ENCODE measurements around the gene PKD2. TPM values are rescaled to one million over a fixed set of nuclear protein-coding genes. Genes with fewer than 3 reads are reported as not detected.

PKD2 gene
- total RNA-seq, result 38.9 and 41.7 TPM in 2 replicates
- polyA plus RNA-seq (2012), result 49.7 TPM

- DNase-seq (ENCODE audit: low read depth), result peak; percentile 88
Measured at GRCh38 chr4:88007304-88008121, at the start of gene PKD2. PKD2 (plus strand) TSS chr4:88007635; CDS start chr4:88007734, 99 bp downstream.

- DNase-seq (ENCODE audit: low read depth), result no peak
Measured at GRCh38 chr4:87961993-87962392, 45.4 kb upstream of the PKD2 start.

- DNase-seq (ENCODE audit: low read depth), result no peak
Measured at GRCh38 chr4:87962398-87963146, 44.9 kb upstream of the PKD2 start.

- no peak for DNase-seq (ENCODE audit: low read depth)
Measured at GRCh38 chr4:87965501-87965975, 41.9 kb upstream of the PKD2 start.

DNA sequence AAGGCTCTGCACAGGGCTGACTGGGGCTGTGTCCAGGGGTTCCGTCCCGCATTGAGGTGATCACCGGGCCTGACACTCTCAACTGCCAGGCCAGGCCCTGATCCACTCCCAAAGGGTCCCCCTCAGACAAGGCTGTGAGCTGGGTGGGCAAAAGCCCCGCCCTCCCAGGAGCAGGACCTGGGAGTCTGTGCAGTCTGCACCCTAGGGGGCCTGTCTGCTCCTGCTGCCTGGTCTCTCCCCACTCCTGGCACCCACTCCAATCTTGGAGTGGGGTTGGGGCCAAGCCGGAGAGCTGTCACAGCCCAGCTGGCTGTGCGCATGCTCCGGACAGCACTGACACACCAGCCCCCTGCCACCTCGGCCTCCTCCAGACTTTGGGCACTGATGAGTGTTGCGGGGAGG lies 41.3 kb upstream of the PKD2 start:
- DNase-seq (ENCODE audit: low read depth), result no peak

DNA sequence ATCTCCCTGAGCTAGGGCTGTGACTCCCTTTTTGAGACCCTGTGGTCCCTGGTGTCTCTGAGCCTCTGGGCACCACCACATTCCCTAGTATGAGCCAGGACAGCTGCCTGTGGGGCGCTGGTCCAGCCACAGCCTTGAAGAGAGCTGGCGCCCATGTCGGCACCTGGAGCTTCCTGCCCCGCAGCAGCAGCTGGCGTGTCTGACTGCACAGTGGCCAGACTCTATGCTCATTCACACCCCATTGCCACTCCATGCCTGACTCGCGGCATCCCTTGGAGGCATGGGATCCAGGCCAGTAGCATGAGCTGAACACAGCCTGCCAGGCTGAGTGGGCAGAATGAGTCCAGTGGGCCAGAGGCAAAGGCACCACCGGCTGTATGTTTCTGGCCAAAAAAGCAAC lies 40.2 kb upstream of the PKD2 start:
- peak; percentile 86 for DNase-seq (ENCODE audit: low read depth)

DNA sequence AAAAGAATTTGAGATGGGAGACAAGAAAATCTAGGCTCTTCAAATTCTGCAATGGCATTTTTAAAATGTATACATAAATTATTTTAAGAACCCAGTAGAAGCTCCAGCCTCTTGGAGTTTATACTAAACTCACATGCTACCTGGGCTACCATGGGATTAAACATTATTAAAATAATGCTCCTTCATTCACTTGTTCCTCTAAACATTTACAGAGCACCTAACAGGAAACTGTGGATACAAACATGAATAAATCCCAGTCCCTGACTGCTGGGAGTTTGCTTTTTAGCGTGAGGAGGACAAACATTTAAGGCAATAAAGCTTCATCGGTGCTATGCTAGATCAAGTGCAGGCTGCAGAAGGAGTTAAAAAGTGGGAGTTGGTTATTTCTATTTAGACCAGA lies 37.3 kb upstream of the PKD2 start:
- no peak for DNase-seq (ENCODE audit: low read depth)

GRCh38 chr4:87971866-87972265 lies 35.6 kb upstream of the PKD2 start:
- no peak for DNase-seq (ENCODE audit: low read depth)

GRCh38 chr4:87973283-87974169 lies 33.9 kb upstream of the PKD2 start:
- peak; percentile 65 for DNase-seq (ENCODE audit: low read depth)

DNA sequence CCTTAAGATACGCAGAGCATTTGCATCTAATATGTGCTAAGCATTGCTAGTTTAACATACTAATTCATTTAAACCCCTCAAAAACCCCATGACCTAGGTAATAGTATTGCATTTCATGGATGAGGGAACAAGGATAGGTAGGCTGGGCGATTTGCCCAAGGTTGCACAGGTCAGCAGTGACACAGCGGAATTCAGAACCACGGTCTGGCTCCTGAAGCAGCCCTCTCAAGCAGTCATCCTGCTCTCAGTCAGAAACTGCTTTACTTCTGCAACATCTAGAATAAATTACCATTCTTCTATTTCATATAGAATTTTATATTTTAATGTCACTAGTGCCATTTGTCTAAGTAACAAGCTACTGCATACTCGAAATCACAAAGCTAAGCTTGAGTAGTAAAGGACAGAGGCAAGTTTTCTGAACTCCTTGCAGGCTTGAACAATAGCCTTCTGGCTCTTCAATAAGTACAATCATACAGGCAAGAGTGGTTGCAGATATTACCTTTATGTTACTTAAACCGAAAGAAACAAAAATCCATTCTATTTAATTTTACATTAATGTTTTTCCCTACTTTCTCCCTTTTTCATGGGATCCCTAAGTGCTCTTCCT lies 32.5 kb upstream of the PKD2 start:
- DNase-seq (ENCODE audit: low read depth), result no peak

DNA sequence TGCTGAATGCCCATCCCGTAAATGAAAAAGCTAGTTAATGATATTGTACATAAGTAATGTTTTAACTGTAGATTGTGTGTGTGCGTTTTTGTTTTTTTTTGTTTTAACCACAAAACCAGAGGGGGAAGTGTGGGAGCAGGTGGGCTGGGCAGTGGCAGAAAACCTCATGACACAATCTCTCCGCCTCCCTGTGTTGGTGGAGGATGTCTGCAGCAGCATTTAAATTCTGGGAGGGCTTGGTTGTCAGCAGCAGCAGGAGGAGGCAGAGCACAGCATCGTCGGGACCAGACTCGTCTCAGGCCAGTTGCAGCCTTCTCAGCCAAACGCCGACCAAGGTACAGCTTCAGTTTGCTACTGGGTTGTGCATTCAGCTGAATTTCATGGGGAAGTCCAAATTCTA lies 32.0 kb upstream of the PKD2 start, which contains the start of gene SPP1:
Gene SPP1, plus strand, starts transcription at position 249 of the 400 bp plus-strand sequence. CDS start 1,182 bp downstream, outside the sequence.
- DNase-seq (ENCODE audit: low read depth), result peak; percentile 25

- no peak for DNase-seq (ENCODE audit: low read depth)
Measured at GRCh38 chr4:87977521-87978278, 29.7 kb upstream of the PKD2 start.

- no peak for DNase-seq (ENCODE audit: low read depth)
Measured at GRCh38 chr4:87978681-87979080, 28.8 kb upstream of the PKD2 start.

DNA sequence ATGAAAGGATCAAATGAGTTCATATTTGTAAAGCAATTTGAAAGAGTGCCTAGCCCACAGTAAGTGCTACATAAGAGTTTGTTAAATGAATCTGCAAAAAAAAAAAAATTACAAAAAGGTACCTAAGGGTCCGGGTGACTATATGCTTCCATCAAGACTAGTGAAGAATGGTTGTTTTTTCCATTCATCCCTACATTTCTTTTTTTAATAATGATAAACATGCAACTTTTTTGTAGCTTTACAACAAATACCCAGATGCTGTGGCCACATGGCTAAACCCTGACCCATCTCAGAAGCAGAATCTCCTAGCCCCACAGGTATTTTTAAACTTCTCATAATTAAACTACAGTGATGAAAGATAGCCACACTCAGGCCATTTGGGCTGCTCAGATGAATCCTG lies 27.6 kb upstream of the PKD2 start:
- DNase-seq (ENCODE audit: low read depth), result no peak

DNA sequence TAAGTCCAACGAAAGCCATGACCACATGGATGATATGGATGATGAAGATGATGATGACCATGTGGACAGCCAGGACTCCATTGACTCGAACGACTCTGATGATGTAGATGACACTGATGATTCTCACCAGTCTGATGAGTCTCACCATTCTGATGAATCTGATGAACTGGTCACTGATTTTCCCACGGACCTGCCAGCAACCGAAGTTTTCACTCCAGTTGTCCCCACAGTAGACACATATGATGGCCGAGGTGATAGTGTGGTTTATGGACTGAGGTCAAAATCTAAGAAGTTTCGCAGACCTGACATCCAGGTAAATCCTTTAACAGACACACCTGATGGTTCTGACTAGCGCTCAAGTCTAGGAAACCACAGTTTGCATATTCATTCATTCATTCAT lies 25.9 kb upstream of the PKD2 start:
- no peak for DNase-seq (ENCODE audit: low read depth)

DNA sequence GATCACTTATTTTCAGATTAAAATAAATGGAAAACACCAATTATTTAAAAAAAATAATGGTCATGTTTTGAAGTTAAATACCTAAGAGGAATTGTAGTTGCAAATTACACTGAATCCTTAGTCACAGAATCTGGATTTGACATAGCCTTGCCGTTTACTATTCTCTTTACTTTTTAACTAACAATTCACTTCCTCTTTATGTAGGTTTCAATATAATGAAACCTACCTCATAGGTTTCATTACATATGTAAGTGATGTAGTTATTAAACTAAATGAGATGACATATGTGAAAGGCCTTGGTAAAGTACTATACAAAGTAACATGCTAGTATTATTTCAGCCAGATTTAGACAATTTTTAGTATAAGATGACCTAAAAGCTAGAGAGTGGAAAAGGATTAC lies 25.4 kb upstream of the PKD2 start:
- no peak for DNase-seq (ENCODE audit: low read depth)

GRCh38 chr4:87982446-87983010 lies 24.9 kb upstream of the PKD2 start:
- peak; percentile 33 for DNase-seq (ENCODE audit: low read depth)

- no peak for DNase-seq (ENCODE audit: low read depth)
Measured at GRCh38 chr4:87983996-87984395, 23.4 kb upstream of the PKD2 start.

GRCh38 chr4:87985097-87985886 lies 22.1 kb upstream of the PKD2 start:
- peak; percentile 73 for DNase-seq (ENCODE audit: low read depth)

Measured in myocyte (in vitro differentiated cells).